Adrenal gland (tissue), 5 donors: ENCODE results near the gene LKAAEAR1.
"Not testable (repeated sequence)": the region's sequence is repeated elsewhere in the genome, so short reads cannot be mapped to it uniquely, and the experiment has no call there.

Experiments used
- POLR2A ChIP-seq, 2 donors: fragments of 450-650 bp; IDR thresholded peaks; one replicate each; pipeline ENCODE4 v1.6.1; 2017; ENCODE audit warnings: antibody characterized with exemption in 2 of 2, mild to moderate bottlenecking in 2 of 2, moderate library complexity in 1 of 2
- TF ChIP-seq, protein P1 (sequence below), 6 experiments: fragments of 450-650 bp in 4 of 6; fragments of 200-600 bp in 2 of 6; sonication (generic) in 1 of 6; IDR thresholded peaks; 1 replicate in 5 of 6; 2 replicates in 1 of 6; pipeline versions ENCODE4 v1.5.1 to v1.8.0; 2016 to 2021; ENCODE audit warnings: antibody characterized with exemption in 6 of 6, mild to moderate bottlenecking in 2 of 6, moderate library complexity in 1 of 6
- donor health status: DM: no; HTN: no; CAD: no.

DNA sequence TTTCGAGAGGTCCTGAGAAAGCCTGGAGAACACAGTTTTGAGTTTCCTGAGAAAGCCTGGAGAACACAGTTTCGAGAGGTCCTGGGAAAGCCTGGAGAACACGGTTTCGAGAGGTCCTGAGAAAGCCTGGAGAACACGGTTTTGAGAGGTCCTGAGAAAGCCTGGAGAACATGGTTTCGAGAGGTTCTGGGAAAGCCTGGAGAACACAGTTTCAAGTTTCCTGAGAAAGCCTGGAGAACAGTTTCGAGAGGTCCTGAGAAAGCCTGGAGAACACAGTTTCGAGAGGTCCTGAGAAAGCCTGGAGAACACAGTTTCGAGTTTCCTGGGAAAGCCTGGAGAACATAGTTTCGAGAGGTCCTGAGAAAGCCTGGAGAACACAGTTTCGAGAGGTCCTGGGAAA lies 39.3 kb upstream of the LKAAEAR1 start:
- TF ChIP-seq POLR2A (IDR thresholded peaks at IDR 0.05): not testable (repeated sequence)
- TF ChIP-seq, protein P1, sequence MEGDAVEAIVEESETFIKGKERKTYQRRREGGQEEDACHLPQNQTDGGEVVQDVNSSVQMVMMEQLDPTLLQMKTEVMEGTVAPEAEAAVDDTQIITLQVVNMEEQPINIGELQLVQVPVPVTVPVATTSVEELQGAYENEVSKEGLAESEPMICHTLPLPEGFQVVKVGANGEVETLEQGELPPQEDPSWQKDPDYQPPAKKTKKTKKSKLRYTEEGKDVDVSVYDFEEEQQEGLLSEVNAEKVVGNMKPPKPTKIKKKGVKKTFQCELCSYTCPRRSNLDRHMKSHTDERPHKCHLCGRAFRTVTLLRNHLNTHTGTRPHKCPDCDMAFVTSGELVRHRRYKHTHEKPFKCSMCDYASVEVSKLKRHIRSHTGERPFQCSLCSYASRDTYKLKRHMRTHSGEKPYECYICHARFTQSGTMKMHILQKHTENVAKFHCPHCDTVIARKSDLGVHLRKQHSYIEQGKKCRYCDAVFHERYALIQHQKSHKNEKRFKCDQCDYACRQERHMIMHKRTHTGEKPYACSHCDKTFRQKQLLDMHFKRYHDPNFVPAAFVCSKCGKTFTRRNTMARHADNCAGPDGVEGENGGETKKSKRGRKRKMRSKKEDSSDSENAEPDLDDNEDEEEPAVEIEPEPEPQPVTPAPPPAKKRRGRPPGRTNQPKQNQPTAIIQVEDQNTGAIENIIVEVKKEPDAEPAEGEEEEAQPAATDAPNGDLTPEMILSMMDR (IDR thresholded peaks at IDR 0.05): not testable (repeated sequence)
